Loucy (cell line): ENCODE results near the gene ACVR1.

Experiments used
- H2AFZ ChIP-seq: fragments of 200-600 bp; sonication (generic); 2 replicates; pipeline ENCODE4 v1.6.0; 2016; ENCODE audit warnings: antibody characterized with exemption, mild to moderate bottlenecking, low read length, moderate library complexity
- H3F3A ChIP-seq: fragments of 200-600 bp; 2 replicates; pipeline ENCODE4 v1.6.0; 2016; ENCODE audit warnings: antibody characterized with exemption, low read depth, mild to moderate bottlenecking
- H3K27me3 ChIP-seq: fragments of 200-600 bp; sonication (generic); 2 replicates; pipeline ENCODE4 v1.6.1; 2014; ENCODE audit warnings: low read length, mild to moderate bottlenecking; ENCODE audit not compliant: insufficient read depth, poor library complexity, severe bottlenecking
- H3K36me3 ChIP-seq: fragments of 200-600 bp; sonication (generic); 2 replicates; pipeline ENCODE4 v1.6.1; 2016; ENCODE audit warnings: low read length; ENCODE audit not compliant: insufficient read depth
- H3K4me1 ChIP-seq: fragments of 200-600 bp; sonication (generic); 2 replicates; pipeline ENCODE4 v1.5.1; 2014; ENCODE audit warnings: low read length, mild to moderate bottlenecking; ENCODE audit not compliant: insufficient read depth, poor library complexity, severe bottlenecking
- H3K4me2 ChIP-seq: fragments of 200-600 bp; sonication (generic); 2 replicates; pipeline ENCODE4 v1.6.0; 2014; ENCODE audit warnings: antibody characterized with exemption, low read length, low read depth, mild to moderate bottlenecking; ENCODE audit not compliant: poor library complexity, severe bottlenecking
- H3K4me3 ChIP-seq: fragments of 200-600 bp; sonication (generic); 2 replicates; pipeline ENCODE4 v1.5.1; 2014; ENCODE audit warnings: low read length, mild to moderate bottlenecking, mixed read lengths; ENCODE audit not compliant: poor library complexity, severe bottlenecking
- H3K79me2 ChIP-seq: fragments of 200-600 bp; sonication (generic); 2 replicates; pipeline ENCODE4 v1.6.1; 2014; ENCODE audit warnings: low read length; ENCODE audit not compliant: insufficient read depth
- H3K9ac ChIP-seq: fragments of 200-600 bp; sonication (generic); 2 replicates; pipeline ENCODE4 v1.6.0; 2014; ENCODE audit warnings: mild to moderate bottlenecking, low read depth, low read length, moderate library complexity; ENCODE audit not compliant: poor library complexity, severe bottlenecking
- H3K9me2 ChIP-seq: fragments of 200-600 bp; sonication (generic); replicated peaks from 2 replicates; pipeline ENCODE4 v1.6.1; 2016; ENCODE audit warnings: low read depth, low read length, mixed read lengths
- H3K9me3 ChIP-seq: fragments of 200-600 bp; sonication (generic); 2 replicates; pipeline ENCODE4 v1.6.1; 2014; ENCODE audit warnings: mild to moderate bottlenecking, antibody characterized with exemption, low read length, low read depth; ENCODE audit not compliant: insufficient read depth
- H4K20me1 ChIP-seq: fragments of 200-600 bp; sonication (generic); 2 replicates; pipeline ENCODE4 v1.6.0; 2014; ENCODE audit warnings: antibody characterized with exemption, low read length, mild to moderate bottlenecking; ENCODE audit not compliant: insufficient read depth, poor library complexity, severe bottlenecking
- EZH2phosphoT487 ChIP-seq: fragments of 200-600 bp; IDR thresholded peaks from 2 replicates; pipeline ENCODE4 v1.6.1; 2018; ENCODE audit warnings: antibody characterized with exemption, mild to moderate bottlenecking, moderate library complexity, borderline replicate concordance
- TF ChIP-seq, protein P1 (sequence below): fragments of 200-600 bp; sonication (generic); conservative IDR thresholded peaks from 2 replicates; pipeline ENCODE4 v1.5.1; 2014; ENCODE audit warnings: mild to moderate bottlenecking, antibody characterized with exemption, low read length

The ACVR1 gene

DNA sequence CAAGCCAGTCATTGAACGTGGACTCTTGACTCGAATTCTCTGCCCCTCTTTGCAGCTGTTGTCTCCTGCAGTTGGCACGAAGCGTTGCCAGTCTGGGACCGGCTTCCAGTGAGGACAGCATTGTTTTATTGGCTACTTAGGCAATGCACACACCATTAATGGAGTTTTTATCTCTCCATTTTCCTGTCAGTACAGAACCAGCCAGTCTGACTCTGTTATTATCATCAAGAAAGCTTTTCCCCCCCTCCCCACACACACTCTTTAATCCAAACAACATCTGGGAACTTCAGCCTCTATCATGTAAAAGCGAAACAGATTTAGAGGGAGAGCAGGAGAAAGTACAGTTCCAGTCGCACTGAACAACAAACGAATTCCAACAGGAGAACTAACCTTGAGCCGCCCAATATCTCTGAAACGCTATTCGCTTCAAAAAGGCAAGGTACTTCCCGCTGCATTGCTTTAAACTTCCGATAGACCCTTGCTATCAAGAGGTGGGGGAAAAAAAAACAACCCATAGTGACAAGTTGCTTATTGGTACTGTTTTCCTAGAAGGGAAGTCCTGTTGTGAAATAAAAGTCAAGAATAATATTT, 38.2 kb downstream of the ACVR1 start:
- Histone ChIP-seq H3K4me1 (peaks cover 33% of the 10 kb centered on the region), H4K20me1 (no peaks in the 10 kb centered on the region), H3K9ac (peak overlapping the region; percentile 6), H3K36me3 (no peaks in the 10 kb centered on the region), H2AFZ (no peak overlapping the region; the same call in 1 of the 2 replicates), H3K4me3 (no peak overlapping the region), H3K79me2 (no peaks in the 10 kb centered on the region), H3F3A (no peaks in the 10 kb centered on the region), H3K9me2 (no peaks in the 10 kb centered on the region), H3K9me3 (no peaks in the 10 kb centered on the region), H3K27me3 (no peaks in the 10 kb centered on the region), H3K4me2 (peak overlapping the region; percentile 43)
- TF ChIP-seq, protein P1, sequence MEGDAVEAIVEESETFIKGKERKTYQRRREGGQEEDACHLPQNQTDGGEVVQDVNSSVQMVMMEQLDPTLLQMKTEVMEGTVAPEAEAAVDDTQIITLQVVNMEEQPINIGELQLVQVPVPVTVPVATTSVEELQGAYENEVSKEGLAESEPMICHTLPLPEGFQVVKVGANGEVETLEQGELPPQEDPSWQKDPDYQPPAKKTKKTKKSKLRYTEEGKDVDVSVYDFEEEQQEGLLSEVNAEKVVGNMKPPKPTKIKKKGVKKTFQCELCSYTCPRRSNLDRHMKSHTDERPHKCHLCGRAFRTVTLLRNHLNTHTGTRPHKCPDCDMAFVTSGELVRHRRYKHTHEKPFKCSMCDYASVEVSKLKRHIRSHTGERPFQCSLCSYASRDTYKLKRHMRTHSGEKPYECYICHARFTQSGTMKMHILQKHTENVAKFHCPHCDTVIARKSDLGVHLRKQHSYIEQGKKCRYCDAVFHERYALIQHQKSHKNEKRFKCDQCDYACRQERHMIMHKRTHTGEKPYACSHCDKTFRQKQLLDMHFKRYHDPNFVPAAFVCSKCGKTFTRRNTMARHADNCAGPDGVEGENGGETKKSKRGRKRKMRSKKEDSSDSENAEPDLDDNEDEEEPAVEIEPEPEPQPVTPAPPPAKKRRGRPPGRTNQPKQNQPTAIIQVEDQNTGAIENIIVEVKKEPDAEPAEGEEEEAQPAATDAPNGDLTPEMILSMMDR: no peak
- TF ChIP-seq EZH2phosphoT487: no peak

DNA sequence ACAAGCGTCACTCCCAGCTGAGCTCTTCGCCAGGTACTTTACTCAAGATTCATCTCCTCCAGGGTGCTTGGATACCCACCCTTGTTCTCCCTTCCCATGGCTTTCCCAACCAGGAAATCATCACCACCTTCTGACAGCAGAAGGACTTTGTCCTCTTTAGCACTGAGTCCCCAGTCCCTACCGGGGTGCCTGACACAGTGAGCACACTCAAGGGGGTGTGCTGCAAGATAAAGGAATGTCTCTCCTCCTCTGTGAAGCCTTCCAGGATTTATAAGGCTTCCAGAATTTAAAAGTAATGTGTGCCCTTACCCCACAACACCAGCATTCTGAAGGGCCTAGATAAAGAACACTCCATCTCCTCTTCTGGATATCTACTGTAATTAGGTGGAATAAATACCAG, 39.6 kb downstream of the ACVR1 start:
- H3F3A ChIP-seq: no peaks in the 10 kb centered on the region
- peaks cover 37% of the 10 kb centered on the region for H3K4me1 ChIP-seq
- H3K9me2 ChIP-seq: no peaks in the 10 kb centered on the region
- peak overlapping the region; percentile 30 for H3K4me3 ChIP-seq
- H3K27me3 ChIP-seq: no peaks in the 10 kb centered on the region
- peak overlapping the region; percentile 11; the same call in 1 of the 2 replicates for H2AFZ ChIP-seq
- no peaks in the 10 kb centered on the region for H3K36me3 ChIP-seq
- no peak for TF ChIP-seq EZH2phosphoT487
- TF ChIP-seq, protein P1: no peak
- H3K9me3 ChIP-seq: no peaks in the 10 kb centered on the region
- no peaks in the 10 kb centered on the region for H4K20me1 ChIP-seq
- peak overlapping the region; percentile 43 for H3K4me2 ChIP-seq
- no peaks in the 10 kb centered on the region for H3K79me2 ChIP-seq
- no peak overlapping the region for H3K9ac ChIP-seq

DNA sequence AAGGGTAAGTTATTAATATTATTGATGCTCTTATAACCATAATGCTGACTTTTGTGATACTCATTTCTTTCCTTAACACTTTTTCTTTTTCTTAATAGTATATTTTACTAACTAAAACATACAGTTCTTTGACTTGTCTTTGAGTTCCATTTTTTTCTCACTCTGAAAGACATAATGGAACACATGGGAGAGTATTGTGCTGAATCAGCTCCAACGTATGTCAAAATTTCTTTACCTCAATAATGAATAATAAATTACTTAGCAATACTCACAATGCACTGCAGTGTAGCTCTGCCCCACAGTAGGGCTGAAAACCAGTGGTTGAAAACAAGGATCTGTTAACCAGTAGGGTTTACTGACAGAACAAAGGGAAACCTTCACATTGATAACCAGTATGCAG, 40.7 kb downstream of the ACVR1 start:
- Histone ChIP-seq H3K4me1 (peaks cover 39% of the 10 kb centered on the region), H3K9me3 (no peaks in the 10 kb centered on the region), H3F3A (no peaks in the 10 kb centered on the region), H4K20me1 (no peaks in the 10 kb centered on the region), H2AFZ (no peak overlapping the region), H3K4me3 (no peak overlapping the region), H3K36me3 (no peaks in the 10 kb centered on the region), H3K9ac (no peak overlapping the region), H3K27me3 (no peaks in the 10 kb centered on the region), H3K4me2 (no peak overlapping the region), H3K79me2 (no peaks in the 10 kb centered on the region), H3K9me2 (no peaks in the 10 kb centered on the region)
- TF ChIP-seq, protein P1: no peak
- no peak for TF ChIP-seq EZH2phosphoT487
